GM12865 (cell line): ENCODE measurements around the gene NOTCH1.

Source experiments
- DNase-seq: peaks from one replicate; pipeline ENCODE4 v3.0.0; 2010; ENCODE audit warnings: low read depth
- H3K4me3 ChIP-seq: 2 replicates; pipeline ENCODE4 v1.5.1; 2011; ENCODE audit warnings: mild to moderate bottlenecking, low read depth, low read length, control low read depth
- CTCF ChIP-seq: IDR thresholded peaks from 2 replicates; pipeline ENCODE4 v1.5.1; 2011; ENCODE audit warnings: low read length, control low read depth, low read depth, inconsistent platforms; ENCODE audit not compliant: insufficient read depth; ENCODE audit errors: missing control alignments

NOTCH1 gene

DNA sequence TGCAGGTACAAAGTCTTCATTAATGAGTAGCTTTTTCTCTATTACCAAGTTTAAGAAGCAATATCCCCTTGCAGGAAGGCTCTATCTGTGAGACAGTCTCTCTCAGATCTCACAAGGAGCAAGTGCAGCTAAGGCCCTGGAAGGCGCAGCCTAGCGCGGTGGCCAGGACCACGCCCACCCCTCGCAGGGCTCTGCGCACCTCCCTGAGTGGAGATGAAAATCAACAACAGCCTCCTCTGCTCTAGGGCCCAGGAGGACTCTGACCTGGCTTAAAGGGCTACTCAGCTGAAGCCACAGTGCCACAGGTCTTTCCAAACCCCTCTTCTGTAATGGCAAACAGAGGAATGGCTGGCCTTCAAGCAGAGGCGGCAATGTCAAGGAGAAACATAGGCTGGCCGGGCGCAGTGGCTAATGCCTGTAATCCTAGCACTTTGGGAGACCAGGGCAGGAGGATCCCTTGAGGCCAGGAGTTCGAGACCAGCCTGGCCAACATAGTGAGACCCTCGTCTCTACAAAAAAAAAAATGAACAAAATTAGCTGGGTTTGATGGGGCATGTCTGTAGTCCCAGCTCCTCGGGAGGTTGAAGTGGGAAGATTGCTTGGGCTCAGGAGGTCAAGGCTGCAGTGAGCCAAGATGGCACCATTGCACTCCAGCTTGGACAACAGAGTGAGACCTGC, 74.9 kb downstream of the NOTCH1 start:
- H3K4me3 ChIP-seq, result no peak overlapping the region
- no peak for DNase-seq
- TF ChIP-seq CTCF, result no peak

GRCh38 chr9:136470356-136470755, 75.5 kb downstream of the NOTCH1 start:
- no peak overlapping the region for H3K4me3 ChIP-seq
- DNase-seq, result no peak
- no peak for TF ChIP-seq CTCF

- H3K4me3 ChIP-seq, result no peak overlapping the region
- DNase-seq, result no peak
- no peak for TF ChIP-seq CTCF
Measured at GRCh38 chr9:136467766-136468165, 78.1 kb downstream of the NOTCH1 start.

DNA sequence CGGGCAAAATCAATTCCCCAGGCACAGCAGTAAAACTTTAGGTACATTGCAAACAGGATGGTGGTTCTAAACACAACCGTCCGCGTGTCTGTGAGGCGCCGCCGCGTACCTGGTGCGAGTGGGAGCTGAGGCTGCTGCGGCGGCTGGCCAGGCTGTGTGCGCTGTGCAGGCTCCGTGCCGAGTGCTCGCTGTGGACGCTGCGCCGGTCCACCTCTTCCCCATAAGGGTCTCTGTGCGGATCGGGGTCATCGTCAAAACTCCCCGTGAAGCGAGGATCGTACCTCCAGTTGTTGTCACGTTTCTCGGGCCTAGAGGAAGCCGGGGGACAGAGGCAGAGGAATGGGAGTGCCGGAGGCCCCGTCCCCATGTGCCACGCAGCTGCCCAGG, 79.7 kb downstream of the NOTCH1 start:
- TF ChIP-seq CTCF, result no peak
- no peak for DNase-seq
- no peak overlapping the region for H3K4me3 ChIP-seq

DNA sequence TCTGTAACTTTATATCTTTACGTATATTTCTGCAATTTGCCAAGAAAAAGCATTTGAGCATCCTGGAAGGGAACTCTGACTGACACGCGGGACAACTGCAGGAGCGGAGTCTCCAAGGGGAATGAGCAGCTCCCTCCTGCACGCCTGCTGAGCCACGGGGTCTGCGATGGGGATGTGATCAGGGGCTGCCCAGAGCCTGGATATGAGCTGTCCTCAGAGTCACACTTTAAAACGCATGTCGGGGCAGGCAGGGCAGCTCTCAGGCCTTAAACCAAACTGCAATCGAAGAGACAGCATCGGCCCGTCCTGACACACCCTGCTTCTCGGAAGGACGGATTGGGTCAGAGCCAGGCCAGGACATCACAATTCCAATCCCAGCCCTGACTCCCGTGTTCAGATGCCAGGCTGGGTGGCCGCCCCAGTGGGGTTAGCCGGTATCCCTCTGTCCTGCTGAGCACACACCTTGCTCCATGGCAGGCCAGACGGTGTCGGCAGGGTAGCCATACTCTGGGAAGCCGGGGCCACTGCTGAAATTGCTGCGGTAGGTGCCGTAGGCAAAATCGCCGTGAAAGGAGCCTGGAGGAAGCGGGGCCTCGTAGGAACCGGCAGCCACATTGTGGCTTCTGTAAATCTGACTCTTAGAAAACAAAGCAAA, 80.2 kb downstream of the NOTCH1 start:
- no peak for DNase-seq
- no peak for TF ChIP-seq CTCF

DNA sequence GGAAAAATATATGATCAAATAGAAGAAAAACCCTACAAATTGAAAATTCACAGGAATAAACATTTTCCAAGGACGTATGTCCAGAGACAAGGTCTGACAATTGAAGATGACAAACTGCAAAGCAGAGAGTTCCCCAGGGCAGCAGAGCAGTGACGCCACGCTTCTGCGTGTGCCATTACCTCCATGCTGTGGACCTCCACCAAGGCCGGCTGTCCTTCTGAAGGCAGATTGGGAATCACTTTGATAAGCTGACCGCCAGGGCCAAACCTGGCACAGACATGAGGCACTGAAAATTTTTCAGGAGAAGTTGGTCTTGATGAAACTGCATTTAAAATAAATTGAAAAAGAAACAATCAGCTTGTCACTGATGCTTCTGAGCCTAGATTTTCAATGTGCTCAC, 81.6 kb downstream of the NOTCH1 start:
- H3K4me3 ChIP-seq, result no peak overlapping the region
- TF ChIP-seq CTCF, result no peak
- no peak for DNase-seq

More for the DNA sequence above, 80.2 kb downstream of the NOTCH1 start:
- H3K4me3 ChIP-seq, result no peak overlapping the region

DNA sequence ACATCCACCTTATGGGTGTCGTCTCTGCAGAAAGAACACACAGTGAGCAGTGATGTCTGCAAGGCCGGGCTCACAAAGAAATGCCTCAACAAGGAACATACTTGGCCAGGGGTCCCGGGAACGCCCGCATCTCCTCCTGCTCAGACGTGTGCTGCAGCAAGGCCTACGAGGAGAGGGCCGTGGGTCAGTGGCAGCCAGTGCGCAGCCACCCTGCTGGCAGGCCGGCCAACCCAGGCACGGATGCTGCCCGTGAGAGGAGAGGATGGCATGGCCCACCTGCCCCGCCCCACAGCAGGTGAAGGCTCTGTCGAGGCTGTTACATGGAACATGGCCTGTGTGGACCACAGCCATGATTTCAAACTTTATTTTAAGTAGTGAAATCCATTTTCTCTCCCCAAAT, 82.3 kb downstream of the NOTCH1 start:
- no peak for TF ChIP-seq CTCF
- DNase-seq, result no peak
- no peak overlapping the region for H3K4me3 ChIP-seq
